OCI-LY7 (cell line): Measurements from ENCODE around the gene CSTPP1.

ENCODE experiments used
- EZH2phosphoT487 ChIP-seq: fragments of 200-600 bp; sonication (generic); IDR thresholded peaks from 2 replicates; pipeline ENCODE4 v1.6.1; 2018; ENCODE audit warnings: low read depth, borderline replicate concordance, mild to moderate bottlenecking, mixed run types, antibody characterized with exemption, low read length, moderate library complexity, mixed read lengths
- TF ChIP-seq, protein P1 (sequence below): fragments of 200-600 bp; sonication (generic); conservative IDR thresholded peaks from 2 replicates; pipeline ENCODE4 v1.5.1; 2014; ENCODE audit warnings: mild to moderate bottlenecking, antibody characterized with exemption, low read length, moderate library complexity, mixed read lengths

DNA sequence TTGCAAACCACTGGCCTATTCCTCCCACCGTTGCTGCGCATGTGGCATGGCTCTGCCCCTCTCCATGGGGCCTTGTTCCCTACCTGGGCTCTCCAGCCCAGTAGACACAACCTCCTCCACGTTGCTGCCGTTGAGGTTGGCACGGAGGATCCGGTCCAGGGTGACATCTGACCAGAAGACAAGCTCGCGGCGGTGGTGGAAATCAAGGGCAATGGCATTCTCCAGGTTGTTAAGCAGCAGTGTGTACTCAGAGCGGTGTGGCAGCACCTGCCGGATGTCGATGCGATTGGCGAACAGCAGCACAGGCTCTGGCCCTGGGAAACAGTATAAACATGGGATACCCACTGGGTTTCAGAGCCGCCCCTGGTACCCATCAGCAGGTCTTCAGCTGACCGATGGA, 42.1 kb upstream of the CSTPP1 start:
- TF ChIP-seq, protein P1, sequence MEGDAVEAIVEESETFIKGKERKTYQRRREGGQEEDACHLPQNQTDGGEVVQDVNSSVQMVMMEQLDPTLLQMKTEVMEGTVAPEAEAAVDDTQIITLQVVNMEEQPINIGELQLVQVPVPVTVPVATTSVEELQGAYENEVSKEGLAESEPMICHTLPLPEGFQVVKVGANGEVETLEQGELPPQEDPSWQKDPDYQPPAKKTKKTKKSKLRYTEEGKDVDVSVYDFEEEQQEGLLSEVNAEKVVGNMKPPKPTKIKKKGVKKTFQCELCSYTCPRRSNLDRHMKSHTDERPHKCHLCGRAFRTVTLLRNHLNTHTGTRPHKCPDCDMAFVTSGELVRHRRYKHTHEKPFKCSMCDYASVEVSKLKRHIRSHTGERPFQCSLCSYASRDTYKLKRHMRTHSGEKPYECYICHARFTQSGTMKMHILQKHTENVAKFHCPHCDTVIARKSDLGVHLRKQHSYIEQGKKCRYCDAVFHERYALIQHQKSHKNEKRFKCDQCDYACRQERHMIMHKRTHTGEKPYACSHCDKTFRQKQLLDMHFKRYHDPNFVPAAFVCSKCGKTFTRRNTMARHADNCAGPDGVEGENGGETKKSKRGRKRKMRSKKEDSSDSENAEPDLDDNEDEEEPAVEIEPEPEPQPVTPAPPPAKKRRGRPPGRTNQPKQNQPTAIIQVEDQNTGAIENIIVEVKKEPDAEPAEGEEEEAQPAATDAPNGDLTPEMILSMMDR = no peak
- no peak for TF ChIP-seq EZH2phosphoT487
